ENCODE results near the gene DGKQ.
"Not testable (repeated sequence)": the region's sequence is repeated elsewhere in the genome, so short reads cannot be mapped to it uniquely, and the experiment has no call there.

Gene DGKQ

GRCh38 chr4:946103-946450, 27.3 kb downstream of the DGKQ start:
- Histone ChIP-seq H3K27me3 (ENCODE audit: control insufficient read depth, low read length) (no peaks in the 10 kb centered on the region), H3K79me2 (ENCODE audit: control insufficient read depth, low read length) (no peaks in the 10 kb centered on the region), H3K27ac (ENCODE audit: low read depth, low read length) (no peak overlapping the region), H3K4me2 (ENCODE audit: low read length) (no peak overlapping the region), H3K36me3 (ENCODE audit: control insufficient read depth, low read length) (no peaks in the 10 kb centered on the region), H4K20me1 (ENCODE audit: control insufficient read depth, insufficient read depth, low read depth, low read length) (0 out of 2 replicates have a peak, but pooled peaks cover 8% of the 10 kb centered on the region), H3F3A (ENCODE audit: control insufficient read depth, insufficient read depth) (no peaks in the 10 kb centered on the region), H3K9me3 (ENCODE audit: control insufficient read depth, insufficient read depth, low read length) (no peaks in the 10 kb centered on the region), H3K4me1 (ENCODE audit: control insufficient read depth, low read length) (no peaks in the 10 kb centered on the region), H3K9me2 (replicated peaks; ENCODE audit: control insufficient read depth, low read length) (no peaks in the 10 kb centered on the region), H3K4me3 (ENCODE audit: low read length) (no peak overlapping the region)
- TF ChIP-seq CTCF (IDR thresholded peaks at IDR 0.05; ENCODE audit: low read depth, low read length, poor library complexity, severe bottlenecking) (no peak), EZH2phosphoT487 (IDR thresholded peaks at IDR 0.05; ENCODE audit: borderline replicate concordance, low read length) (no peak)

GRCh38 chr4:945274-946102, 27.9 kb downstream of the DGKQ start:
- no peaks in the 10 kb centered on the region for H3F3A ChIP-seq (ENCODE audit: control insufficient read depth, insufficient read depth)
- H3K9me3 ChIP-seq (ENCODE audit: control insufficient read depth, insufficient read depth, low read length): no peaks in the 10 kb centered on the region
- no peak overlapping the region for H3K4me2 ChIP-seq (ENCODE audit: low read length)
- H3K4me3 ChIP-seq (ENCODE audit: low read length): no peak overlapping the region
- no peaks in the 10 kb centered on the region for H3K27me3 ChIP-seq (ENCODE audit: control insufficient read depth, low read length)
- H3K79me2 ChIP-seq (ENCODE audit: control insufficient read depth, low read length): no peaks in the 10 kb centered on the region
- H3K36me3 ChIP-seq (ENCODE audit: control insufficient read depth, low read length): no peaks in the 10 kb centered on the region
- H4K20me1 ChIP-seq (ENCODE audit: control insufficient read depth, insufficient read depth, low read depth, low read length): 0 out of 2 replicates have a peak, but pooled peaks cover 8% of the 10 kb centered on the region
- no peaks in the 10 kb centered on the region for H3K9me2 ChIP-seq (replicated peaks; ENCODE audit: control insufficient read depth, low read length)
- TF ChIP-seq EZH2phosphoT487 (IDR thresholded peaks at IDR 0.05; ENCODE audit: borderline replicate concordance, low read length) (no peak), CTCF (IDR thresholded peaks at IDR 0.05; ENCODE audit: low read depth, low read length, poor library complexity, severe bottlenecking) (no peak)
- H3K27ac ChIP-seq (ENCODE audit: low read depth, low read length): no peak overlapping the region
- no peaks in the 10 kb centered on the region for H3K4me1 ChIP-seq (ENCODE audit: control insufficient read depth, low read length)

GRCh38 chr4:939508-939907, 33.9 kb downstream of the DGKQ start:
- not testable (repeated sequence) for H3K9me2 ChIP-seq (replicated peaks; ENCODE audit: control insufficient read depth, low read length); H4K20me1 ChIP-seq (ENCODE audit: control insufficient read depth, insufficient read depth, low read depth, low read length); H3K4me2 ChIP-seq (ENCODE audit: low read length); H3K27ac ChIP-seq (ENCODE audit: low read depth, low read length); H3K36me3 ChIP-seq (ENCODE audit: control insufficient read depth, low read length); H3K4me3 ChIP-seq (ENCODE audit: low read length); H3K79me2 ChIP-seq (ENCODE audit: control insufficient read depth, low read length); H3K9me3 ChIP-seq (ENCODE audit: control insufficient read depth, insufficient read depth, low read length)
- H3K27me3 ChIP-seq (ENCODE audit: control insufficient read depth, low read length): peaks cover 19% of the 10 kb centered on the region
- peaks cover 29% of the 10 kb centered on the region for H3K4me1 ChIP-seq (ENCODE audit: control insufficient read depth, low read length)
- peaks cover 19% of the 10 kb centered on the region for H3F3A ChIP-seq (ENCODE audit: control insufficient read depth, insufficient read depth)

GRCh38 chr4:932713-933070, 40.7 kb downstream of the DGKQ start:
- H3K27ac ChIP-seq (ENCODE audit: low read depth, low read length): peak overlapping the region; percentile 25; the same call in 1 of the 2 replicates
- H3K36me3 ChIP-seq (ENCODE audit: control insufficient read depth, low read length): peaks cover 4% of the 10 kb centered on the region
- TF ChIP-seq CTCF (IDR thresholded peaks at IDR 0.05; ENCODE audit: low read depth, low read length, poor library complexity, severe bottlenecking) (peak; percentile 10), EZH2phosphoT487 (IDR thresholded peaks at IDR 0.05; ENCODE audit: borderline replicate concordance, low read length) (no peak)
- H3K9me3 ChIP-seq (ENCODE audit: control insufficient read depth, insufficient read depth, low read length): no peaks in the 10 kb centered on the region
- peaks cover 61% of the 10 kb centered on the region for H3K4me1 ChIP-seq (ENCODE audit: control insufficient read depth, low read length)
- H3K27me3 ChIP-seq (ENCODE audit: control insufficient read depth, low read length): peaks cover 23% of the 10 kb centered on the region
- peaks cover 20% of the 10 kb centered on the region for H4K20me1 ChIP-seq (ENCODE audit: control insufficient read depth, insufficient read depth, low read depth, low read length)
- peaks cover 30% of the 10 kb centered on the region for H3F3A ChIP-seq (ENCODE audit: control insufficient read depth, insufficient read depth)
- peak overlapping the region; percentile 98 for H3K4me3 ChIP-seq (ENCODE audit: low read length)
- peak overlapping the region; percentile 99 for H3K4me2 ChIP-seq (ENCODE audit: low read length)
- H3K9me2 ChIP-seq (replicated peaks; ENCODE audit: control insufficient read depth, low read length): no peaks in the 10 kb centered on the region
- peaks cover 49% of the 10 kb centered on the region for H3K79me2 ChIP-seq (ENCODE audit: control insufficient read depth, low read length)

Data from DOHH2 (cell line).